SK-N-SH (cell line): ENCODE data around the gene NAALADL1. TPM values are rescaled to one million over a fixed set of nuclear protein-coding genes. Genes with fewer than 3 reads are reported as not detected.

Experiments used
- CTCF ChIA-PET: fragments of 300-600, 350-600 bp; formaldehyde crosslinking; extraction: SDS; loops from one replicate; lab custom pipeline; 2021; lab: Yijun Ruan, JAX
- POLR2A ChIA-PET: fragments of 350-600 bp; sonication (Branson Sonifier 250); formaldehyde crosslinking; extraction: SDS; loops from one replicate; lab custom pipeline; 2020; ENCODE audit warnings: antibody characterized with exemption, inconsistent platforms; lab: Yijun Ruan, JAX
- DNase-seq: peaks from one replicate; pipeline ENCODE4 v3.0.0; 2012
- H2AFZ ChIP-seq: fragments of 200-600 bp; sonication (generic); 2 replicates; pipeline ENCODE4 v1.8.1; 2016; ENCODE audit warnings: antibody characterized with exemption, mild to moderate bottlenecking, low read depth
- H3F3A ChIP-seq: fragments of 200-600 bp; sonication (generic); replicated peaks from 2 replicates; pipeline ENCODE3; 2016; ENCODE audit warnings: antibody characterized with exemption, mild to moderate bottlenecking; ENCODE audit not compliant: insufficient read depth
- H3K27ac ChIP-seq, 2 experiments: fragments of 200-500 bp in 1 of 2; fragments of 200-600 bp in 1 of 2; sonication (Bioruptor generic) in 1 of 2; sonication (generic), shearing (Covaris generic) in 1 of 2; 2 replicates each; pipeline versions ENCODE4 v1.5.1 to v1.6.1; 2014 to 2016; ENCODE audit warnings: low read depth in 2 of 2, inconsistent platforms in 1 of 2, low read length in 1 of 2, mild to moderate bottlenecking in 1 of 2, mixed read lengths in 1 of 2
- H3K27me3 ChIP-seq: fragments of 200-600 bp; sonication (generic), shearing (Covaris generic); 2 replicates; pipeline ENCODE4 v1.6.1; 2016; ENCODE audit warnings: mixed run types; ENCODE audit not compliant: insufficient read depth
- H3K36me3 ChIP-seq, 2 experiments: fragments of 200-500 bp in 1 of 2; fragments of 200-600 bp in 1 of 2; sonication (Bioruptor generic) in 1 of 2; sonication (generic) in 1 of 2; replicated peaks in 1 of 2; 2 replicates each; pipeline versions ENCODE3 to v1.5.1; 2014 to 2016; ENCODE audit warnings: low read length in 1 of 2, mild to moderate bottlenecking in 1 of 2; ENCODE audit not compliant: insufficient read depth in 2 of 2, control insufficient read depth in 1 of 2
- H3K4me1 ChIP-seq, 2 experiments: fragments of 200-500 bp in 1 of 2; fragments of 200-600 bp in 1 of 2; sonication (Bioruptor generic) in 1 of 2; sonication (generic), shearing (Covaris generic) in 1 of 2; 2 replicates each; pipeline versions ENCODE4 v1.5.1 to v1.6.1; 2014 to 2016; ENCODE audit warnings: low read depth in 1 of 2, low read length in 1 of 2, mixed run types in 1 of 2; ENCODE audit not compliant: insufficient read depth in 2 of 2, control insufficient read depth in 1 of 2
- H3K4me2 ChIP-seq: fragments of 200-600 bp; sonication (generic), shearing (Covaris generic); 2 replicates; pipeline ENCODE4 v1.6.1; 2017; ENCODE audit warnings: mixed run types
- H3K4me3 ChIP-seq, 2 experiments: fragments of 200-500 bp in 1 of 2; fragments of 200-600 bp in 1 of 2; sonication (Bioruptor generic) in 1 of 2; sonication (generic), shearing (Covaris generic) in 1 of 2; 2 replicates each; pipeline versions ENCODE4 v1.5.1 to v1.8.1; 2014 to 2016; ENCODE audit warnings: low read depth in 2 of 2, inconsistent platforms in 1 of 2, low read length in 1 of 2, mild to moderate bottlenecking in 1 of 2, mixed read lengths in 1 of 2, moderate library complexity in 1 of 2
- H3K79me2 ChIP-seq: fragments of 200-600 bp; sonication (generic); 2 replicates; pipeline ENCODE4 v1.8.1; 2017; ENCODE audit warnings: mild to moderate bottlenecking; ENCODE audit not compliant: insufficient read depth
- H3K9ac ChIP-seq: fragments of 200-600 bp; sonication (generic); 2 replicates; pipeline ENCODE4 v1.6.1; 2017; ENCODE audit warnings: mixed run types
- H3K9me2 ChIP-seq: fragments of 200-600 bp; sonication (generic); 2 replicates; pipeline ENCODE4 v1.6.1; 2017; ENCODE audit warnings: mixed run types
- H3K9me3 ChIP-seq: fragments of 200-600 bp; sonication (generic); 2 replicates; pipeline ENCODE4 v1.6.1; 2017; ENCODE audit warnings: mixed run types, mild to moderate bottlenecking, moderate library complexity
- H4K20me1 ChIP-seq: fragments of 200-600 bp; sonication (generic); 2 replicates; pipeline ENCODE4 v1.6.1; 2017; ENCODE audit warnings: mild to moderate bottlenecking, mixed run types; ENCODE audit not compliant: insufficient read depth
- ELF1 ChIP-seq: IDR thresholded peaks from 2 replicates; pipeline ENCODE4 v1.4.0; 2012
- EZH2phosphoT487 ChIP-seq: fragments of 200-600 bp; sonication (generic); IDR thresholded peaks from 2 replicates; pipeline ENCODE4 v1.6.1; 2017; ENCODE audit warnings: low read depth, mixed run types, mild to moderate bottlenecking, antibody characterized with exemption, moderate library complexity, borderline replicate concordance
- FOXJ3 ChIP-seq: sonication (generic); formaldehyde crosslinking; IDR thresholded peaks from 2 replicates; pipeline ENCODE4 v1.5.1; 2020; ENCODE audit warnings: mild to moderate bottlenecking, missing genetic modification reagents
- GABPA ChIP-seq: IDR thresholded peaks from 2 replicates; pipeline ENCODE4 v1.4.0; 2012; ENCODE audit warnings: low read depth, mild to moderate bottlenecking
- MEF2A ChIP-seq: IDR thresholded peaks from 2 replicates; pipeline ENCODE4 v1.4.0; 2012; ENCODE audit warnings: low read depth, borderline replicate concordance
- MXI1 ChIP-seq: IDR thresholded peaks from 2 replicates; pipeline ENCODE4 v1.6.1; 2012; ENCODE audit warnings: mild to moderate bottlenecking, low read depth, low read length, improper control_type of control experiment
- NFIC ChIP-seq: IDR thresholded peaks from 2 replicates; pipeline ENCODE4 v1.4.0; 2012; ENCODE audit warnings: borderline replicate concordance
- RAD21 ChIP-seq: IDR thresholded peaks from 2 replicates; pipeline ENCODE4 v1.6.1; 2012; ENCODE audit warnings: mild to moderate bottlenecking, low read length
- RCOR1 ChIP-seq: fragments of 150-350 bp; IDR thresholded peaks from 2 replicates; pipeline ENCODE4 v1.6.1; 2017; ENCODE audit warnings: antibody characterized with exemption, low read length
- RFX5 ChIP-seq: IDR thresholded peaks from 2 replicates; pipeline ENCODE4 v1.6.1; 2012; ENCODE audit warnings: mild to moderate bottlenecking, improper control_type of control experiment, low read length
- SIN3A ChIP-seq: IDR thresholded peaks from 2 replicates; pipeline ENCODE4 v1.6.1; 2012; ENCODE audit warnings: low read depth, mild to moderate bottlenecking, low read length, moderate library complexity, borderline replicate concordance
- SMC3 ChIP-seq: IDR thresholded peaks from 2 replicates; pipeline ENCODE4 v1.6.1; 2012; ENCODE audit warnings: low read depth, low read length, improper control_type of control experiment
- WGBS: methylation state at CpG from one replicate; pipeline ENCODE4 v1.1.6; 2017; ENCODE audit warnings: low lambda C conversion rate; 5-methylcytosine and 5-hydroxymethylcytosine counted together
- polyA plus RNA-seq, 3 experiments: library from polyadenylated mRNA; depleted of rRNA; stranded (reverse); fragments of >200 nt; gene quantifications; 2 replicates each; pipeline ENCODE4 v1.2.3, GENCODE V29; 2012
- TF ChIP-seq, protein P1 (sequence below): fragments of 150-350 bp; IDR thresholded peaks from 2 replicates; pipeline ENCODE4 v1.6.1; 2016; ENCODE audit warnings: mild to moderate bottlenecking, low read depth, low read length
- TF ChIP-seq, protein P2 (sequence below): IDR thresholded peaks from 2 replicates; pipeline ENCODE4 v1.4.0; 2012; ENCODE audit warnings: low read depth, borderline replicate concordance
- TF ChIP-seq, protein P3 (sequence below): fragments of 200-600 bp; sonication (generic); IDR thresholded peaks from 2 replicates; pipeline ENCODE4 v1.6.1; 2017; ENCODE audit warnings: antibody characterized with exemption, mild to moderate bottlenecking, moderate library complexity
- TF ChIP-seq, protein P4 (sequence below): fragments of 150-350 bp; IDR thresholded peaks from 2 replicates; pipeline ENCODE4 v1.6.1; 2017; ENCODE audit warnings: antibody characterized with exemption, low read length, low read depth, borderline replicate concordance

Gene NAALADL1
- polyA plus RNA-seq, 1 of the 3 experiments (the other 2 are of a cell fraction), result not detected

- peaks cover 8 to 39% of the 10 kb centered on the region in 2 experiments for H3K36me3 ChIP-seq
- no peaks in the 10 kb centered on the region for H3K27me3 ChIP-seq
- no peaks in the 10 kb centered on the region for H4K20me1 ChIP-seq
- no peak overlapping the region for H3K27ac ChIP-seq
- POLR2A ChIA-PET, result interaction anchor here (1.6 kb wide), 1 partner anchor 48 kb away, joined by 4 read pairs; the partner anchor contains the start of gene SYVN1
- no peak overlapping the region for H3K4me2 ChIP-seq
- WGBS, result 93% methylated on average over 3 of the region's 9 CpGs
- H3K9me3 ChIP-seq, result no peaks in the 10 kb centered on the region
- peaks cover 3% of the 10 kb centered on the region for H3F3A ChIP-seq
- H3K9ac ChIP-seq, result no peak overlapping the region
- TF ChIP-seq MEF2A, result no peak
- TF ChIP-seq, protein P1, sequence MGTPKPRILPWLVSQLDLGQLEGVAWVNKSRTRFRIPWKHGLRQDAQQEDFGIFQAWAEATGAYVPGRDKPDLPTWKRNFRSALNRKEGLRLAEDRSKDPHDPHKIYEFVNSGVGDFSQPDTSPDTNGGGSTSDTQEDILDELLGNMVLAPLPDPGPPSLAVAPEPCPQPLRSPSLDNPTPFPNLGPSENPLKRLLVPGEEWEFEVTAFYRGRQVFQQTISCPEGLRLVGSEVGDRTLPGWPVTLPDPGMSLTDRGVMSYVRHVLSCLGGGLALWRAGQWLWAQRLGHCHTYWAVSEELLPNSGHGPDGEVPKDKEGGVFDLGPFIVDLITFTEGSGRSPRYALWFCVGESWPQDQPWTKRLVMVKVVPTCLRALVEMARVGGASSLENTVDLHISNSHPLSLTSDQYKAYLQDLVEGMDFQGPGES, result no peak
- TF ChIP-seq RFX5, result no peak
- DNase-seq, result no peak
- CTCF ChIA-PET, result interaction anchor here (0.9 kb wide), 1 partner anchor 11 kb away, joined by 3 read pairs; no protein-coding TSS in a partner anchor
- H3K9me2 ChIP-seq, result no peaks in the 10 kb centered on the region
- H2AFZ ChIP-seq, result no peak overlapping the region
- no peak overlapping the region for H3K4me3 ChIP-seq
- H3K79me2 ChIP-seq, result peaks cover 38% of the 10 kb centered on the region
- peaks cover 8 to 20% of the 10 kb centered on the region in 2 experiments for H3K4me1 ChIP-seq
Measured at GRCh38 chr11:65086809-65087208, 28.5 kb upstream of the NAALADL1 start.

- Histone ChIP-seq H3K9ac (peak overlapping the region; percentile 89; the same call in 1 of the 2 replicates), H3K9me2 (no peaks in the 10 kb centered on the region), H3F3A (no peaks in the 10 kb centered on the region), H3K4me2 (peak overlapping the region; percentile 83), H3K27me3 (no peaks in the 10 kb centered on the region), H3K27ac (no peak overlapping the region), H2AFZ (no peak overlapping the region), H4K20me1 (no peaks in the 10 kb centered on the region), H3K79me2 (peaks cover 52% of the 10 kb centered on the region), H3K4me3 (peak overlapping the region; percentile 87 to 92; a peak in 2 of 4 replicates), H3K4me1 (peaks cover 8 to 20% of the 10 kb centered on the region in 2 experiments), H3K36me3 (peaks cover 11 to 39% of the 10 kb centered on the region in 2 experiments), H3K9me3 (no peaks in the 10 kb centered on the region)
- ChIA-PET CTCF (interaction anchor here (0.6 to 1.6 kb wide), 5 partner anchors 9 to 222 kb away, joined by 3 to 6 read pairs (median 3); partner anchors contain the start of genes ARL2 and TM7SF2), POLR2A (interaction anchor here (1.6 kb wide), 1 partner anchor 49 kb away, joined by 4 read pairs; the partner anchor contains the start of gene SYVN1)
- TF ChIP-seq, protein P2, sequence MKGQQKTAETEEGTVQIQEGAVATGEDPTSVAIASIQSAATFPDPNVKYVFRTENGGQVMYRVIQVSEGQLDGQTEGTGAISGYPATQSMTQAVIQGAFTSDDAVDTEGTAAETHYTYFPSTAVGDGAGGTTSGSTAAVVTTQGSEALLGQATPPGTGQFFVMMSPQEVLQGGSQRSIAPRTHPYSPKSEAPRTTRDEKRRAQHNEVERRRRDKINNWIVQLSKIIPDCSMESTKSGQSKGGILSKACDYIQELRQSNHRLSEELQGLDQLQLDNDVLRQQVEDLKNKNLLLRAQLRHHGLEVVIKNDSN, result no peak
- no peak for TF ChIP-seq ELF1
- no peak for TF ChIP-seq MXI1
- no peak for TF ChIP-seq NFIC
- TF ChIP-seq RAD21, result no peak
- no peak for TF ChIP-seq EZH2phosphoT487
- no peak for TF ChIP-seq SMC3
- TF ChIP-seq RCOR1, result no peak
- TF ChIP-seq, protein P3, sequence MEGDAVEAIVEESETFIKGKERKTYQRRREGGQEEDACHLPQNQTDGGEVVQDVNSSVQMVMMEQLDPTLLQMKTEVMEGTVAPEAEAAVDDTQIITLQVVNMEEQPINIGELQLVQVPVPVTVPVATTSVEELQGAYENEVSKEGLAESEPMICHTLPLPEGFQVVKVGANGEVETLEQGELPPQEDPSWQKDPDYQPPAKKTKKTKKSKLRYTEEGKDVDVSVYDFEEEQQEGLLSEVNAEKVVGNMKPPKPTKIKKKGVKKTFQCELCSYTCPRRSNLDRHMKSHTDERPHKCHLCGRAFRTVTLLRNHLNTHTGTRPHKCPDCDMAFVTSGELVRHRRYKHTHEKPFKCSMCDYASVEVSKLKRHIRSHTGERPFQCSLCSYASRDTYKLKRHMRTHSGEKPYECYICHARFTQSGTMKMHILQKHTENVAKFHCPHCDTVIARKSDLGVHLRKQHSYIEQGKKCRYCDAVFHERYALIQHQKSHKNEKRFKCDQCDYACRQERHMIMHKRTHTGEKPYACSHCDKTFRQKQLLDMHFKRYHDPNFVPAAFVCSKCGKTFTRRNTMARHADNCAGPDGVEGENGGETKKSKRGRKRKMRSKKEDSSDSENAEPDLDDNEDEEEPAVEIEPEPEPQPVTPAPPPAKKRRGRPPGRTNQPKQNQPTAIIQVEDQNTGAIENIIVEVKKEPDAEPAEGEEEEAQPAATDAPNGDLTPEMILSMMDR, result no peak
- TF ChIP-seq, protein P4, sequence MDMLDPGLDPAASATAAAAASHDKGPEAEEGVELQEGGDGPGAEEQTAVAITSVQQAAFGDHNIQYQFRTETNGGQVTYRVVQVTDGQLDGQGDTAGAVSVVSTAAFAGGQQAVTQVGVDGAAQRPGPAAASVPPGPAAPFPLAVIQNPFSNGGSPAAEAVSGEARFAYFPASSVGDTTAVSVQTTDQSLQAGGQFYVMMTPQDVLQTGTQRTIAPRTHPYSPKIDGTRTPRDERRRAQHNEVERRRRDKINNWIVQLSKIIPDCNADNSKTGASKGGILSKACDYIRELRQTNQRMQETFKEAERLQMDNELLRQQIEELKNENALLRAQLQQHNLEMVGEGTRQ, result no peak
- no peak for TF ChIP-seq SIN3A
- no peak for TF ChIP-seq GABPA
- no peak for TF ChIP-seq MEF2A
- TF ChIP-seq, protein P1, result no peak
- no peak for TF ChIP-seq FOXJ3
- 100% methylated on average over 4 of the region's 4 CpGs for WGBS
- DNase-seq, result no peak
Measured at GRCh38 chr11:65085446-65085845, 27.1 kb upstream of the NAALADL1 start.
